GM18498 (cell line): ENCODE measurements around the gene WSB2.
"Not testable (repeated sequence)": the region's sequence is repeated elsewhere in the genome, so short reads cannot be mapped to it uniquely, and the experiment has no call there.

ENCODE experiments used
- ATAC-seq: cut with Tn5 transposase; IDR thresholded peaks from one replicate; pipeline ENCODE4 v1.9.1; 2021; ENCODE audit warnings: mild to moderate bottlenecking, moderate library complexity; ENCODE audit not compliant: unreplicated experiment

WSB2 gene

GRCh38 chr12:118036672-118037411 is 24.1 kb downstream of the WSB2 start:
- no peak for ATAC-seq

GRCh38 chr12:118035190-118036041 is 25.6 kb downstream of the WSB2 start:
- ATAC-seq: peak; percentile 88

DNA sequence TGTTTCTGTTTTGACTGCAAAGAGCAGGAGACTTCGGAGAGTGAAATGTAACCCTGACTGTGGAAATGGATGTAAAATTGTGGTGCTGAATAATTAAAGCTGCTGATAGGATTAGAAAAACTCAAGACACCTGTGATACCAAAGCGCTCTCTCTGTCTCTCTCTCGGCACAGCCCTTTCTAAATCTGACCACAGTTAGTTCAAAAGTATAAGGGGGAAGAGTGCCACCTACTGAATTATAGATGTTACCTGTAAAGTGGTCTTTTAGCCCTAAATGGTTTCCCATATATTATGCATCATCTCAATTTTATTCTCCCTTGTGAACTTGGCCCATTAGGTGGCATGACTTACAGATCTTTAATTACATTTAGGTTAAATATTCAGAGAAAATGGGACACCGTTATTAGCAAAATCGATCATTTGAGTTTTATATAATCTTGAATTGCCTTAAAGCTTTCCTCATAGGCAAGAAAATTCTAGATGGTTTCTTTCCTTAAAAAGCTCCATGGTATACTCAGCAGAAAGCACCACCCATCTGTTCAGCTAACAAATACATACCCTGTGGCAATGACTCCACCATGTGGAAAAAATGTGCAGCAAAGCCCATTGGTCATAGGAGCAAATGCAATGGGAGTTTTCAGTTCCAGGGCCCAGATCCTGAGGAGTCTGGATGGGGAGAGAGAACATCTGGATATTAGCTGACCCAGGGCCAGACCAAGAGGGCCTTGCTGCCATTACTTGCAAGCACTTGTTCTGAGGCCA is 26.4 kb downstream of the WSB2 start:
- no peak for ATAC-seq

DNA sequence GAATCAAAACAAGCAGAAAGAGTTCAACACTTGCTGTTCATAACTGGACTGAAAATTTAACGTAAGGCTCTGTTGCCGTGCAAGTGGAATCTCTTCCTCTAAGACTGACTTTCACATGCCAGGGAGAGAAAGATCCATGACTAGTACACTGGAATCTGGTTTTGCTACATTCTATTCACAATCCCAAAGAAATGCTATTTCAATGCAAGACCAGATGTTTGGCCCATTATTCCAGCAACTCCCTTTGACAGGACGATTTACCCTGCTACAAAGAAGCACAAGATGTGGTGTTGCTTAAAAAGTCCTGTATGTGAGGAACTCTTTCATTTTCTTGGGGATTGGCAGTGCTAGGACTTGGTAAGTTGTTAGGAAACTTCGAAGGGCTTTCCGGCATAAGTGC is 27.1 kb downstream of the WSB2 start:
- ATAC-seq: no peak

DNA sequence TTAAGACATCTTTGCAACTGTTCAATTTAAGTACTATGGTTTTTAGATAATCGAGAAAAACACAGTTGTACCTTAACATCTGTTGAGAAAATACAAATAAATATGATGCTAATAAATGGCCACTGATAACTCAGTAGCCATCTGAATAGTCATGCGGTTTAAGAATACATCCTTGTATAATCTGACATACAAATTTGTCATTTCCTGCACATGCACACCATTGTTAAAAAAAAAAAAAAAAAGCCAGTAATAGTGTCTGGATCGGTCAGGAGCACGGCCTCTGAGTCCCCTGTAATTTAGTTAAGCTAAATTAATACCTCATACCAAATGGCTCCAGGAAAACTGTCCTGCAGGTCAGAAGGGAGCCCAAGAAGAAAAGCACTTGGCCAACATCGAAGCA is 27.7 kb downstream of the WSB2 start:
- ATAC-seq: no peak

DNA sequence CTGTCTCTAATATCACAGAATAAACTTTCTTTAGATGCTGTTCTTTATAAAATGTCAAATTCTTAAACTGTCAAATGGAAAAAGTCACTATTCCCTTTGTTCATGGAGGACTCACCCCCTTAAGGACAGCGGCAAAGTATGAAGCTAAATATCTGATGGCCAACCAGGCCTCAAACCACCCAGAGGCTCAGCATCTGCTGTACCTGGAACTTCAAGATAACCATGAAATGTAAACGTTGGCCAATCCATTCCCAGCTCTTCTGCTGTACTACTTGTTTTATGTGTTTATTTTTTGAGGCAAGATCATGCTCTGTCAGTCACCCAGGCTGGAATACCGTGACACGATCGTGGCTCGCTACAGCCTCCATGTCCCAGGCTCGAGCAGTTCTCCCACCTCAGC is 28.8 kb downstream of the WSB2 start:
- no peak for ATAC-seq

DNA sequence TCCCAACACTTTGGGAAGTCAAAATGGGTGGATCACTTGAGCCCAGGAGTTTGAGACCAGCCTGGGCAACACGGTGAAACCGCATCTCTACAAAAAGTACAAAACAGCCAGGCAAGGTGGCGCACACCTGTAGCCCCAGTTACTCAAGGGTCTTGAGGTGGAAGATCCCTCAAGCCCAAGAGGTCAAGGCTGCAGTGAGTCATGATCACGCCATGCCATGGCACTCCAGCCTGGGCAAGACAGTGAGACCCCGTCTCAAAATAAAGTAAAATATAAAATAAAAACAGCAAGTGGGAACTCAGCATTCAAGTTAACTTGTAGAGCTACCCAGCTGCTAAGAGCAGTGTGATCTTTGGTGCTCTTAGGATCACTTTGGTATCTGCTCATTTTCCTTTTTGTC is 31.8 kb downstream of the WSB2 start:
- no peak for ATAC-seq

DNA sequence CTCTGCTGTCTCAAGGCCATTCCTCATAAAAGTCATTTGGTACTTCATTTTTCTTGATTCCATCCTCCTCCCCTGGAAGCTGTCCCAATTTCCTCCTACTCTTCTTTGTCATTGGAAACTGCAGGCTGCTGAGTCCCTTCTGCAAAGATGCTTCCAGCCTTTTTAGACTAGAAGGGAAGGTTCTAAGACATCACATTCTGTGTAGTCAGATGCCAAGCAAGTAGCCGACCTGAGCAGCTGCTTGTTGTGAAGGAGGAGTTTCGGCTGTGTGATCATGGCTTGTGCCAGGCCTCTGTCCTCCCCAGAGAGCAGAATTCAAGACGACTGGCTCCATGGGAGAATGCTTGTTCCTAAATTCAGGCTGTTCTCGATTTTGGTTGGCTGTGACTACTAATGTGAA is 35.8 kb downstream of the WSB2 start:
- no peak for ATAC-seq

- ATAC-seq: no peak
These were observed 37.6 kb downstream of the WSB2 start for GRCh38 chr12:118023301-118023860.

GRCh38 chr12:118022728-118023109 is 38.3 kb downstream of the WSB2 start:
- ATAC-seq: no peak

DNA sequence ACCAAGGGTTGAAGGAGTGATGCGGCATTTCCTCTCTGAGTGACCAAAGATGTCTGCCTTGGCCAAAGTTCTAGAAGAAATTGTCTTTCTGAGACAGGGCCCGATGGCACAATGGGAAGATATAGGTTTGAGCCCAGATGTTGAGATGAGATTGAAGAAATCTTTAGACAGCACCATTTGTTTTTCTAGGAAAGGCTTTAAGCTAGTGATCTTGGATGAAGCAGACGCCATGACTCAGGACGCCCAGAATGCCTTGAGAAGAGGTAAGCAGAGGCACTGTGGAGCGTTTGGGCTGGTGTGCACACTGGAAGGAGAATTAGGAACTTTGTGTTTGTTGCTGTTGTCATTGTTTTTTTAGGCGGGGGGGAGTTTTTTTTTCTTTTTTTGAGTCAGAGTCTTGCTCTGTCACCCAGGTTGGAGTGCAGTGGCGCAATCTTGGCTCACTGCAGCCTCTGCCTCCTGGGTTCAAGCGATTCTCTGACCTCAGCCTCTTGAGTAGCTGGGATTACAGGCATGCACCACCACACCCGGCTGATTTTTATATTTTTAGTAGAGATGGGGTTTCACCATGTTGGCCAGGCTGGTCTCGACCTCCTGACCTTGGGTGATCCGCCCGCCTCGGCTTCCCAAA is 38.8 kb downstream of the WSB2 start:
- ATAC-seq: not testable (repeated sequence)

DNA sequence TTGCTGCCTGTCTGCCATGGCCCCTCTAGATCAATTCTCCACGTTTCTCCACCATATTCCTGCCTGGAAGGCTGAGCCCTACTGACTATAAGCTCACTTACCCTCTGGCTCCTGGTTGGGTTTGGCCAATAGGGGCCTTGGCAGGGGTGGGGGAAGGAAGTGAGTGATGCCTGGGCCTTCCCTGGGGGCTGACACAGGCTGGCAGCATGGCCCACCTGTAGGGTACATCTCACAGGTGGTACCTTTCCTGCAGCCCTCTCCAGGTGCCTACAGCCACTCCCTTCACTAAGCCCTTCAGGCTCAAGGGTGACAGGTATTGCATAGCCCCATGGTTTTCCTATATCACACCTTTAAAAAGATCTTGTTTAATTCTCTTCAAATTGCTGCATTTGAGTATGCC is 40.9 kb downstream of the WSB2 start:
- no peak for ATAC-seq

- no peak for ATAC-seq
These were observed 43.1 kb downstream of the WSB2 start for GRCh38 chr12:118017926-118018325.

DNA sequence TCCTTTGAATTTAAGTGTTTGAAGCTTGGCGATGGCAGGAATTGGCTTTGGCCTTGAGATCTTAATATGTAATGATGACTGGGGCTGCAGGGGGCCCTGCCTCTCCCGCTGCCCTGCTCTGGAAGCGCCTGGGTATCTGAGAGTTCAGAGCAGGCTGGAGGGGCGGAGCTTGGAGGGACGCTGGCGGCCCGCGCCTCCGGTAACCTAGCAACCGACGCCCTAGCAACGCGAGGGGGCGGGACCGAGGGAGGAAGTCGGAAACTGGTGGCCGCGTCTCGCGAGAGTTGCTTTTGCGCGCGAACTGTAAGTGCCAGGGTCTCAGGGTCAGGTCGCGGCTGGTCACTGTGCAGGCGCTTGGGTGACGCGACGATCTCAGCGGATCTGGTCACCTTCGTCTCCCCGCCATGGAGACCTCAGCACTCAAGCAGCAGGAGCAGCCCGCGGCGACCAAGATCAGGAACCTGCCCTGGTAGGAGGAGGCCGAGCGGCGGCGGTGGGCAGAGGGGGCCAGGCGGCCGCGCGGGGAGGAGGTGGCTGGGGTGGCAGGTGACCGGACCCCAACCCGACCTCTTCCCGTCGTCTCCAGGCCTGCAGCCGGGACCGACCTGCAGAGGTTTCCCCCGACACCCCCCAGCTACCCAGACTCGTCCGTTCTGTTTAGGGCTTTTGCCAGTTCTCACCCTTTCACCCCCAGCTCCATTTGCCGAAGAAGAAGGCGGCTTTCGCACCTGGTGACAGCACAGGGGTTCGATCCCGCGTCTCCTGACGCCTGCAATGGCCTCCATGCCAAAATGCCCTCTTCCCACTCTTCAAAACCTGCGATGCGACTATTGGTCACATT is 44.3 kb downstream of the WSB2 start, which contains the start of gene RFC5:
RFC5 (plus strand) TSS at position 280 of the 841 bp plus-strand sequence; CDS start at position 405, 125 bp downstream.
- peak; percentile 99 for ATAC-seq

DNA sequence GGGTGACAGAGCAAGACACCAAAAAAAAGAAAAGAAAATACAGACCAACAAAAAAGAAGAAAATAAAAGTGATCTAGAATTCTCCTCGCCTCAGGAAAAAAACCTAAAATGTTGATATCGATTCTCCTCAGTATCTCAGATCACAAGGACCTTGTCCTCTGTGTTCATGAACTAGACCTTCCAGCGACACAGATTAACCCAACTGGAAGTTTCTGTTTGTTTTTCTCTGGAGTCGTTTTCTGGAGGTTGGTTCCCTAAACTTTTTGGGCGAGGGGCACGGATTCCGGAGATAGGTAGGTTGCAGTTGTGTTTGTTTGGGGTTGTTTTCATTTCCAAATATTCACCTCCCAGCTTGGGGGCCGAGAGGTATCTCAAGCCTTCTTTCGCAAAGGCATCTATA is 45.0 kb downstream of the WSB2 start:
- ATAC-seq: no peak

- no peak for ATAC-seq
These were observed 45.7 kb downstream of the WSB2 start for GRCh38 chr12:118015306-118015705.

GRCh38 chr12:118013283-118013682 is 47.7 kb downstream of the WSB2 start:
- no peak for ATAC-seq

- ATAC-seq: no peak
These were observed 49.0 kb downstream of the WSB2 start for GRCh38 chr12:118011961-118012360.

GRCh38 chr12:118011377-118011776 is 49.6 kb downstream of the WSB2 start:
- no peak for ATAC-seq

- ATAC-seq: no peak
These were observed 50.1 kb downstream of the WSB2 start for GRCh38 chr12:118010903-118011302.
